ENCODE measurements around the gene PRG3. TPM values are rescaled to one million over a fixed set of nuclear protein-coding genes. Genes with fewer than 3 reads are reported as not detected.
"Not testable (repeated sequence)": the region's sequence is repeated elsewhere in the genome, so short reads cannot be mapped to it uniquely, and the experiment has no call there.

PRG3 gene
- total RNA-seq, 1 donor from 2014 or later: not detected

DNA sequence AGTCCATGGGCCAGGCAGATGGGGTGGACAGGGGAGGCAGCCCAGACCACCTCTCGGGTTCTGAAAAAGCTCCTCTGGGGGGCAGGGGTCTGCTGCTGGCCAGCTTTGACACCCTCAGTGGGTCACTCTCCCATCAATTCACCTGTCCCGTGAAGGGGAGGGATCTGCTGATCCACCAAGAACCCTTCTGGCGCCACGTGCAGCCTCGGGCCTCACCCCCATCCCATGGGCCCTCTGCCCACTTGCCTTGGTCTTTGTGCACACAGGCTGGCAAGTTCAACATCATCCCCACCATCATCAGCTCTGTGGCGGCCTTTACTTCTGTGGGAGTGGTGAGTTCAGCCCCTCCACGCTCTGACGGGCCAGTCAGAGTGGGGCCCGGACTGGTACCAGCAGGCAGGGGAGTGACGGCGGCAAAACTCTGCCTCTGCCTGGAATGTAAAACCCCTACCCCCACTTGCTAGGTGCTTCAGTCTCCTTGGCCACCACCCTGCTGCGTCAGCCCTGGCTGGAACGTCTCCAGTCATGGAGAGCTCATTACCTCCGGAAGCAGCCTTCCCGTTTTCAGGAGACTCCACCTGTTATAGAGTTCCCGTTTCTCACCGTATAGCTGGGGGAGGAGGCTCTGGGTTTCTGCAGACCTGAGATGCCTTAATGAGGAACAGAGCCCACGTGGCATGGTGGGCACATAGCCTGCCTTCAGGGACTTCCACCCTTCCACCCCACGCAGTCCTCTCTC lies 12.7 kb downstream of the PRG3 start:
- Mint-ChIP-seq H3K4me3 (no peak overlapping the region), H3K36me3 (ENCODE audit: low read depth) (no peaks in the 10 kb centered on the region)

DNA sequence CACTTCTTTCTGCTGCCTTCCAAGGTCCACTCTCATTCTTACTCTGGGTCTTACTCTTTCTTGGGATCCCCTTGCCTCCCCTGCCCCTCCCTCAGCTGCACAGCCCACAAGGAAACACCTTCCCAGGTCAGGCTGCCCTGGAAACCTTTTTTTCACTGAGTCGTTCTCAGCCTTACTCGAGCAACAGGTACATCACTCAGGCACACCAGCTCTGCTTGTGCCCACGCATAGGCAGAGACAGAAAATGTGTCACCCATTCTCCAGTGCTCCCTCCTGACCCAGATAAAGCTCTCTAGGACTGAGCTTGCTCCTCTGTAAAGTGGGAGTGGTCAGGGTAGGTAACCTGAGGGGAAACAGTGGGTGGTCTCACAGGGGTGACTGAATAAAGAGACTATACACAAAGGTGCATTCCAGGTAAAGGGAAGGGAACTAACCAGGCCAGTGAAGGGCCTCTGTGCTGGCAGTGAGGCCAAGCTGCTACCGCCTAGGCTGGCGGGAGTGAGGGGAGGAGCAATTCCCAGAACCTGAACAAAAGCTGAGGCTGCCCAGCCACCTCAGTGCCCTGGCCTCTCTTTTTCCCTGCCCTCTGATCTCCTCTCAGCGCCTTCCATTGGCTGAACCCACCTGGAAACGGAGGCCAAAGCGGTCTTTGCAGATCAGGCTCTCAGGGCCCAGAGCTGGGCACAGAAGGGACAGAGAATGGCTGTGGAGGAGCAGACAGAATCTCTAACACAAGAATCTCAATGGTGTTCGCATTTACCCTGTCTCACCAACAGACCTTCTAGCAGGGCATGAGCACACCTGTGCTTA lies 15.9 kb downstream of the PRG3 start:
- intact Hi-C loops (cut with micrococcal nuclease): no loop called here

More for the DNA sequence above, 12.7 kb downstream of the PRG3 start:
- Mint-ChIP-seq H3K9me3 (no peaks in the 10 kb centered on the region), H3K4me1 (no peaks in the 10 kb centered on the region), H3K27ac (no peak overlapping the region), H3K27me3 (no peaks in the 10 kb centered on the region)
- no peak for DNase-seq
- intact Hi-C loops (cut with micrococcal nuclease): no loop called here

DNA sequence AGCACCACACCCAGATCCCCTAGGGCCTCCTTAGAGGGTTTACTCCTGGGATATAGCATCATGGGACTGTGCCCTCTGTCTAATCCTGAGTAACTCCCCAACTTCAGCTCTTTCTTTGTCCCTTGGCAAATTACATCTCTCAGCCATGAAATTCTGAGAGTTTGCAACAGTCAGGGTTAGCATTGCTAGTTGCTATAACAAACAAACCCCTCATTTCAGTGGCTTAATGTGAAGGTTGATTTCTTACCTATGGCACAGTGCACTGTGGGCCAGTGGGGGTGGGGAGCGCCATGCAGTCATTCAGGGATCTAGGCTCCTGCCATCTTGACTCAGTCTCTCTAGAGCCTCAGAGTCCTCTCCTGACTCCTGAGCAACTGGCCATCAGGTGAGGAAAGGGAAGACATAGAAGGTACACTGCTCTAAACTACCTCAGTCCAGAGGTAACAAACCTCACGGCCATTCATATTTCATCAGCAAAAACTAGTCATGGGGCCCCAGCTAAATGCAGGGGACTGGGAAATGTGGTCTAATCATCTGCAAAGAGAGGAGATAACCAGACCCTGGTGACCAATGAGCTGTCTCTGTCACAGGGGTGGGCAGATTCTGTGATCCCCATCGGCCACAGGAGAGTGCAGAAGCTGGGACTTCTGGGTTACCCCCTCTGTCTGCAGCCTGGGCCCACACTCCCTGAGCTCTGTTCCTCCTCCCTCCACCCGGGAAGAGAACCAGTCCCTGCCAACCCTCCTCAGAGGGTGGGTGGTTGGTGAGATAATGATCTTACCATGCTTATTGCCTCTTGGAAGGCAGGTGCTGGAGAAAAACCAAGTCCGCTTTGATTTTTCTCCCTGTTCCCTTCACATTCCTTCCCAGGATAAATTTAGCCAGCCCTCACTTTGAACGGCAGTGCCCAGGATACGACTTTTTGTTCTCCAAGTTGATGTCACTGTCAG lies 17.5 kb downstream of the PRG3 start:
- no peaks in the 10 kb centered on the region for H3K36me3 Mint-ChIP-seq (ENCODE audit: low read depth)
- H3K27me3 Mint-ChIP-seq: no peaks in the 10 kb centered on the region
- intact Hi-C loops (cut with micrococcal nuclease): no loop called here
- no peak overlapping the region for H3K4me3 Mint-ChIP-seq
- H3K4me1 Mint-ChIP-seq: no peaks in the 10 kb centered on the region
- DNase-seq: no peak
- H3K27ac Mint-ChIP-seq: no peak overlapping the region
- no peaks in the 10 kb centered on the region for H3K9me3 Mint-ChIP-seq

More for the DNA sequence above, 15.9 kb downstream of the PRG3 start:
- Mint-ChIP-seq H3K4me1 (no peaks in the 10 kb centered on the region), H3K27me3 (no peaks in the 10 kb centered on the region), H3K9me3 (no peaks in the 10 kb centered on the region), H3K27ac (no peak overlapping the region), H3K4me3 (no peak overlapping the region), H3K36me3 (ENCODE audit: low read depth) (no peaks in the 10 kb centered on the region)
- no peak for DNase-seq

DNA sequence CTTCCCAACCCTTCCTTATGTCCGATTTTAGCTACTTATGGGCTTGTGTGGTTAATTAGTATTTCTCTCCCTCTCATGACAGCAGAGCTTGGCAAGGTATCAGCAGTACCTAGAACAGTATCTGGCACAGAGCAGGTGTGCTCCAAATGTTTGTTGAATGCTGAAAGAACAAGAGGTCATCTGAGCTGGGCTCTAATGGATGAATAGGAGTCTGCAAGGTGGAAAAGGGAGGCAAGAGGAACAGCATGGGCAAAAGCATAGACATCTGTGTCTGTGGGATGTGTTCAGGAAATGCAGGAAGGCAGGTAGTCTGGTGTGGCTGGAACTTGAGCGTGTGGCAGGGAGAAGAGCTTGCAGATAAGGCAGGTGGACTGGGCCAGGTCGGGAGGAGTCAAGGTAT lies 19.0 kb downstream of the PRG3 start:
- no peaks in the 10 kb centered on the region for H3K4me1 Mint-ChIP-seq
- intact Hi-C loops (cut with micrococcal nuclease): no loop called here
- DNase-seq: no peak
- H3K27me3 Mint-ChIP-seq: no peaks in the 10 kb centered on the region
- H3K27ac Mint-ChIP-seq: no peak overlapping the region
- no peaks in the 10 kb centered on the region for H3K9me3 Mint-ChIP-seq
- no peaks in the 10 kb centered on the region for H3K36me3 Mint-ChIP-seq (ENCODE audit: low read depth)
- H3K4me3 Mint-ChIP-seq: no peak overlapping the region

DNA sequence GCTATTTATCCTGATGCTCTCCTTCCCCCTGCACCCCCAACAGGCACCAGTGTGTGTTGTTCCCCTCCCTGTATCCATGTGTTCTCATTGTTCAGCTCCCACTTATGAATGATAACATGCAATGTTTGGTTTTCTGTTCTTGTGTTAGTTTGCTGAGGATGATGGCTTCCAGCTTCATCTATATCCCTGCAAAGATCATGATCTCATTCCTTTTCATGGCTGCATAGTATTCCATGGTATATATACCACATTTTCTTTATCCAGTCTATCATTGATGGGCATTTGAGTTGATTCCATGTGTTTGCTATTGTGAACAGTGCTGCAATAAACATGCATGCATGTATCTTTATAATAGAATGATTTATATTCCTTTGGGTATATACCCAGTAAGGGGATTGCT lies 19.5 kb downstream of the PRG3 start:
- H3K27ac Mint-ChIP-seq; H3K9me3 Mint-ChIP-seq; intact Hi-C loops (cut with micrococcal nuclease); H3K36me3 Mint-ChIP-seq (ENCODE audit: low read depth); H3K4me3 Mint-ChIP-seq; DNase-seq; H3K4me1 Mint-ChIP-seq; H3K27me3 Mint-ChIP-seq: not testable (repeated sequence)

DNA sequence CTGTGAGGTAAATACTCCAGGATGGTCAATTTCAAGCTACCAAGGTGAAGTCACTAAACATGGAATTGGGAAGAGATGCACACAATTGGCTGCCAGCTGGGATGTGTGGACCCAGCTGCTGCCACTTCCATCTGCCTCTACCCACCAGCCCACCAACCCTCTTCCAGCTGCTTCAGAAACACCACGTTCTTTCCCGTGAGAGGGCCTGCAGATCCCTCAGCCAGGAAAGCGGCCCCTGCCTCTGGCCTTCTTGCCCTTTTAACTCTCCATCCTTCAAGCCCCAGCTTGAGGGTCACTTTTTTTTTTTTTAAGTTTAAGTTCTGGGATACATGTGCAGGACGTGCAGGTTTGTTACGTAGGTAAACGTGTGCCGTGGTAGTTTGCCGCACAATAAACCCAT lies 20.0 kb downstream of the PRG3 start:
- Mint-ChIP-seq H3K27ac (no peak overlapping the region), H3K9me3 (no peaks in the 10 kb centered on the region), H3K36me3 (ENCODE audit: low read depth) (no peaks in the 10 kb centered on the region), H3K4me3 (no peak overlapping the region), H3K27me3 (peaks cover 8% of the 10 kb centered on the region), H3K4me1 (no peaks in the 10 kb centered on the region)
- no peak for DNase-seq
- intact Hi-C loops (cut with micrococcal nuclease): no loop called here

DNA sequence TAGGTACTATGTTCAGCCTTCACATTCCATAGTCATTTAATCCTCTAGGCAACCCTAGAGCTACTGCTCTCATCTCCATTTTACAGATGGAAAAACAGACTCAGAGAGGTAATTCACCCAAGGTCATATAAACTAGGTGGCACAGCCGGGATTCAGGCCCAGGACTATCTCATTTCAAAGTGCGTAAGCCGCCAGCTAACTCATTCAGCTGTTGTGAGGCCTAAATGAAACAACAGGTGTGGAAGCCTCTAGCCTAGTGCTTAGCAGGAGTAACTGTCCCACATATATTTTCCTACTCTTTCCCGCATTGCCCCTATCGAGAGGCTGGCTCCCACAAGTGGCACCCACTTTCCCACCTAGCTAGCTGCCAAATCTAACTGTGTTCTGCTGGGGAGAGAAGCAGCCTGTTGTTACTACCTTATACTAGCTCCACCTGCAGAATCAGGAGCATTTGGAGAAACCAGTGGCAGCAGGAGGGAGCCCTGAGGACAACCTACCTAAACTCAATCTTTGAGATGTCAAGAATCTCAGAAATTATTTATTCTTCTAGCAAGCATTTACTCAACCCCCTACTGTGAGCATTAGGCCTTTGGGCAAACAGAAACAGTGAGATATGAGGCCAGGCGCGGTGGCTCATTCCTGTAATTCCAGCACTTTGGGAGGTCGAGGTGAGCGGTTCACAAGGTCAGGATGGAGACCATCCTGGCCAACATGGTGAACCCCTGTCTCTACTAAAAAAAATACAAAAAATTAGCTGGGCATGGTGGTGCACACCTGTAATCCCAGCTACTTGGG lies 20.9 kb downstream of the PRG3 start:
- H3K36me3 Mint-ChIP-seq (ENCODE audit: low read depth): no peaks in the 10 kb centered on the region
- H3K4me1 Mint-ChIP-seq: no peaks in the 10 kb centered on the region
- peaks cover 9% of the 10 kb centered on the region for H3K27me3 Mint-ChIP-seq
- H3K27ac Mint-ChIP-seq: no peak overlapping the region
- no peak for DNase-seq
- intact Hi-C loops (cut with micrococcal nuclease): no loop called here
- no peaks in the 10 kb centered on the region for H3K9me3 Mint-ChIP-seq
- no peak overlapping the region for H3K4me3 Mint-ChIP-seq

DNA sequence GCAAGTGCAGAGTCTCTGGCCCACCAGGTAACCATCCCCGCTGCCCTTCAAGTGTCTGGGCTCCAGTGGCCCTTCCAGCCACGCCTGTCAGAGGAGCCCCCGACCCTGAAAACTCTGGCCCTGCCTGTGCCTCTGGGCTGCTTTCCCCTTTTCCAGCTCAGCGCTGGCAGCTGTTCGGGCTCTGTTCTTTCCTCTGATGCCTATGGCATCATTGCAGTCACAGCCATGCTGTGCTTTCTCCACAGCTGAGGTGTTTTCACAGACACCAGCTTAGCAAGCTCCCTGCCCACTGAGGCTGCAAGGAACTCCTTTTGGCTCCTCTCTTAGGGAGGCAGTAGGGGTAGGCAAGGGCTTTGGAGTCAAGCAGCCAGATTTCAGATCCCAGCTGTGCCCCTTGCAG lies 21.6 kb downstream of the PRG3 start:
- Mint-ChIP-seq H3K9me3 (no peaks in the 10 kb centered on the region), H3K4me3 (no peak overlapping the region), H3K27ac (no peak overlapping the region), H3K4me1 (no peaks in the 10 kb centered on the region), H3K36me3 (ENCODE audit: low read depth) (no peaks in the 10 kb centered on the region), H3K27me3 (peaks cover 15% of the 10 kb centered on the region)
- no peak for DNase-seq
- intact Hi-C loops (cut with micrococcal nuclease): no loop called here

DNA sequence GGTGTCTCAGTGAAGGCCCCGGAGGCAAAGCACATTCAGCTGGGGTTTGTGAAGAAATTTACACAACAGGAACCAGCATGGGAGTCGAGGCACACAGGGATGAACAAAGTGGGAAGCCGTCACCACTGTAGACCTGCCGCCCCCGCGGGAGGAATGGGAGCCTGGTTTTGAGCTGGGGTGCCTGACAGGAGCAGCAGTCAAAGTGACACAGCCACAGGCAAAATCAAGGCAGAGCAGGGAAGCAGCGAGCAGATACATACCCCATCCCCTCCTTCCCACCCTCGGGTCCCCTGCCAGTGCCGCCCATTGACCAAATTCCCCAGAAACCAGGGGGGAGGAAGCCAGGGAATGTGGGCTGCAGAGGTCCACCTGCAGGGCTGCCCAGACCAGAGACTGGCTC lies 22.0 kb downstream of the PRG3 start:
- Mint-ChIP-seq H3K4me3 (no peak overlapping the region), H3K9me3 (no peaks in the 10 kb centered on the region), H3K27ac (no peak overlapping the region), H3K4me1 (no peaks in the 10 kb centered on the region), H3K36me3 (ENCODE audit: low read depth) (no peaks in the 10 kb centered on the region), H3K27me3 (peaks cover 18% of the 10 kb centered on the region)
- intact Hi-C loops (cut with micrococcal nuclease): no loop called here
- no peak for DNase-seq

DNA sequence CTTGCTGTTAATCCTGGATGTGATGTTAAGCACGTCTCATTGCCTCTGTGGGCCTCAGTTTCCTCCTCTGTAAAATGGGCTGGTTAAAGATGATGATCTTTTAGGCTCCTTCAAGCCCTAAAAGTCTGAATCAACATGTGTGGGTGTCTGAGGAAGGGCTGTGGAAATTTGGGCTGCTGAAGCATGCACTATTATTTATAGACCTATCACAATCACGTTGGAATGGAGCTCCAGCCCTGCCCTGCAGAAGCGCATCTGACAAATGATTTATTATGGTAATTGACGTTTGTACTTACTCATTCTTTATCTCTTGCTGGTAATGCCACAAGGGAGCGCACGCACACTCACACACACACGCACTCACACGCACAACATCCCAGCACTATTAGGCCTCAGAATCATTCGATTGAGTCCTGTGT lies 22.4 kb downstream of the PRG3 start:
- no peaks in the 10 kb centered on the region for H3K9me3 Mint-ChIP-seq
- H3K4me1 Mint-ChIP-seq: no peaks in the 10 kb centered on the region

DNA sequence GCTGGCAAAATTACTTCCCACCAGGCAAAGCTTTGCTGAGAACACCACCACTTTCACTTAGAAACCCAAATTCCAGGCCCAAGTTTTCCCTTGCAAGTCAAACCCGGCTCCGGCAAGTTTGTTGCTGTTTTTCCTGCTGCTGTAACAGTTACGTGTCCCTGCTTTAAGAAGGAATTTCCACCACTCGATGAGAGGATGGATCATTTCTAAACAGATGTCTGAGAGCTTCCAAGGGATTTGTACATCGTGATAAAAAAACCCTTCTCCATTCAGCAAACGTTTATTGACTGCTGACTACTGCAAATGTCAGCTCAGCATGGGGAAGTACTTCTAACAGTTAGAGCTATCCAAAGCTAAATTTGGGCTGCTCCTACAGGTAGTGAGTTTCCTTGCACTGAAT lies 23.1 kb downstream of the PRG3 start:
- no peak for DNase-seq
- Mint-ChIP-seq H3K36me3 (ENCODE audit: low read depth) (no peaks in the 10 kb centered on the region), H3K4me1 (no peaks in the 10 kb centered on the region), H3K27me3 (peaks cover 25% of the 10 kb centered on the region), H3K4me3 (no peak overlapping the region), H3K9me3 (no peaks in the 10 kb centered on the region), H3K27ac (no peak overlapping the region)
- intact Hi-C loops (cut with micrococcal nuclease): no loop called here

More for the DNA sequence above, 22.4 kb downstream of the PRG3 start:
- Mint-ChIP-seq H3K4me3 (no peak overlapping the region), H3K36me3 (ENCODE audit: low read depth) (no peaks in the 10 kb centered on the region), H3K27ac (no peak overlapping the region), H3K27me3 (peaks cover 20% of the 10 kb centered on the region)
- no peak for DNase-seq
- intact Hi-C loops (cut with micrococcal nuclease): no loop called here

DNA sequence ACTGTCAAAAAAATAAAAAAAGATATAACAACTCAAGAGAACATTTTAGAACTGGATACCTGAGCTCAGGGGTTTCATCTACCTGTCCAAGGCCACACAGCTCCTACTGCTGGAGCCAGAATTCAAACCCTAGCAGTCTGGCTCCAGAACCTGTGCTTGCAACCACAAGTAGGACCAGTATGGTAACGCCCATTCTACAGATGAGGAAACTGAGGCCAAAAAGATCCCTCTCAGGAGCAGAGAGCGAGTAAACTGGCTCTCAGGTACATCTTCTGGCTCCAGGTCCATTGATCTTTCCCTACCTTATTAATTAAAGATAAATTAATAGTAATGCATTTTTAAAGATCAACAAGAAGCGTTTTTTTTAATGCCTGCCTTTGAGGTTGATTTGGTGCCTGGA lies 23.6 kb downstream of the PRG3 start:
- intact Hi-C loops (cut with micrococcal nuclease): no loop called here

DNA sequence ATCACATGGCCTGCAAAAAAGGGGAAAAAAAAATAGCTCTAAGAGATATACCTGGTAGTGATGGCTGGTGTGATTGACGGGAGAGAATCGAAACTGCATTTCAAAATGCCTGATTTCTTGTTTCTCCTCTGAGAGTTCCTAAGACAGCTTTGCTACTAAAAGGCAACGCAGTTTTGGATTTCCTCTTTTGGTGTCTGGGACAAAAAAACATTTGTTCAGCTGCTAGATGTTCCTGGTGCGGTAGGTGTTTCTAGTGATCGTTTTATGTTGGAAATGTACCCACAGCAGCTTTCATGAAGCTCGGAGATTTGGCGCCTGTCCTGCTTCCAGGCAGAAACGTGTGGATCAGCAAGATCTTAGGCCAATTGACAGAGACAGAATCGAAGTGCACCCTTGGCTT lies 24.7 kb downstream of the PRG3 start:
- H3K36me3 Mint-ChIP-seq (ENCODE audit: low read depth): peaks cover 2% of the 10 kb centered on the region
- H3K27me3 Mint-ChIP-seq: peaks cover 30% of the 10 kb centered on the region
- H3K9me3 Mint-ChIP-seq: no peaks in the 10 kb centered on the region
- intact Hi-C loops (cut with micrococcal nuclease): no loop called here
- no peaks in the 10 kb centered on the region for H3K4me1 Mint-ChIP-seq
- no peak for DNase-seq
- H3K27ac Mint-ChIP-seq: no peak overlapping the region
- no peak overlapping the region for H3K4me3 Mint-ChIP-seq

More for the DNA sequence above, 23.6 kb downstream of the PRG3 start:
- H3K36me3 Mint-ChIP-seq (ENCODE audit: low read depth): no peaks in the 10 kb centered on the region
- H3K27me3 Mint-ChIP-seq: peaks cover 26% of the 10 kb centered on the region
- DNase-seq: no peak
- no peak overlapping the region for H3K27ac Mint-ChIP-seq
- no peaks in the 10 kb centered on the region for H3K4me1 Mint-ChIP-seq
- H3K4me3 Mint-ChIP-seq: no peak overlapping the region
- H3K9me3 Mint-ChIP-seq: no peaks in the 10 kb centered on the region

Data from activated CD4-positive, alpha-beta T cell treated with anti-CD3 and anti-CD28 coated beads, Interleukin-2, amount 10 ng/mL, durations not matched to agents 24 days and 14 days (primary cell).